T-helper 2 cell treated with Interferon-gamma antibody and Interleukin-4, amounts not matched to agents 100 ng/mL and 5 ng/mL, for 36 hours (primary cell): ENCODE measurements around the gene HERC2. TPM values are rescaled to one million over a fixed set of nuclear protein-coding genes. Genes with fewer than 3 reads are reported as not detected.
"Not testable (repeated sequence)": the region's sequence is repeated elsewhere in the genome, so short reads cannot be mapped to it uniquely, and the experiment has no call there.

Experiments
- intact Hi-C: fragments of 100-400 bp; cut with micrococcal nuclease; formaldehyde crosslinking; loops from one replicate; pipeline ENCODE4 v1.15.1; 2023
- total RNA-seq: library from RNA; stranded (reverse); gene quantifications from 2 replicates; pipeline ENCODE4 v1.2.3, GENCODE V29; 2022

HERC2 gene
- total RNA-seq, 1 donor from 2014 or later = 45.9 TPM

DNA sequence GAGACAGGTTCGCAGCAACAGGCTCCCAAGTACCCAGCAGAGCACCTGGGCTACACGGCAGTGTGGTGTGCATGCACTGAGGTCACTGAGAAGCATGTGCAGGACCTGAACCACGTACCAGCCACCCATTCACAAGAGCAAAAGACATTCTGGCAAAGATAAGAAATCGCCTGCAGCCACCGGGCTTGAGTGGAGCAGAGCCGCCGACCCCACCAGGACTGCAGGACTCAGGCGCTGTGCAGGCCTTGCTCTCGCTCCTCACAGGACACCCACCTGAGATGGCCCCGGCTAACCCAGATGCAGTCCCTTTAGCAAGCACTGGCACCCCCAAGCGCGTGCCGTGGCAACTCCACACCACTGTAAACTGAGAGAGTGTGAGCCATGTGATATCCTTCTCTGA lies 190.6 kb downstream of the HERC2 start:
- intact Hi-C loops = no loop called here

- intact Hi-C loops = no loop called here
Measured at GRCh38 chr15:28130651-28131050, 191.3 kb downstream of the HERC2 start.

DNA sequence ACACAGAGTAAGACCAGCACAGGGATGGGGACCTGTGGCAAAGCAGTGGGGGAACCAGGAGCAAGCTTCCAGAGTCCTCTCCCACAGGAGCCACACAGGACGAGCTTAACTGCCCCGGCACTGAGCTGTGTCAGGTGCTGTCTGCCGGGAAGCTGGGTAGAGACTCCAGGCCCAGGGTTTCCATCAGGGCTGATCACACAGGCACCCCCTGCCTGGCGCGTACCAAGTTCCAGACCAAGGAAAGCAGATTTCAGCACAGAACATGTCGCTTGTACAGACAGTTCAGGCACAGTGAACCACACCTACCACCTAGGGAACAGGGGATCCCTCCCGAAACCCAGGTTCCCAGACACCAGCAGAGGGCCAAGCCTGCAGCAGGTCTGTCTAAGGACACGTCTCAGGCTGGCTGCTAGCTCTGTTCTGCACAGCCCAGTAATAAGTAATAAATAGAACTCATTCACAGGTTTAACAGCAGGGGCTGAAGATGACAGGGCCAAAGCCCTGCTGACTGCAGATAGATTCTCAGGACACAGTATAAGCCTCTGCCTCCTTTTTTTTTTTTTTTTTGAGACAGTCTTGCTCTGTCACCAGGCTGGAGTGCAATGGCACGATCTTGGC lies 192.6 kb downstream of the HERC2 start:
- intact Hi-C loops = no loop called here

GRCh38 chr15:28128031-28128430 lies 193.9 kb downstream of the HERC2 start:
- intact Hi-C loops = no loop called here

DNA sequence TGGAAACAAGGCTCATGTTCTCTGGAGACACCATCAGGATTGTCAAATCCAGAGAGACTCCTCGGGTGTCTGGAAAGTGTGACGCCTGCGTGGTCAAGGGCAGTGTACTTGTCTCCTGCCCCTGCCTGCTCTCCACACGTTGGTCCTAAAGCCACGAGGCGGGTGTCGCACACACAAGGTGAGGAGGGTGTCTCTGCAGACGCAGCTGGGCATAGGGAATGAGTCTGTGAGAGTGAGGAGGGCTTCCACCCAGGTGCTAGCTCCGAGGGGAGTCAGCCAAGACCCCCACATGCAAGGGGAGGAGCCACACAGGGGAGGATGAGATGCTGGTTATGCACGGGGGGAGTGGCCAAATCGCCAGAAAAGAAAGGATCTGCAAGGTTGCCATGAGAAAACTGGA lies 194.9 kb downstream of the HERC2 start:
- intact Hi-C loops = no loop called here

DNA sequence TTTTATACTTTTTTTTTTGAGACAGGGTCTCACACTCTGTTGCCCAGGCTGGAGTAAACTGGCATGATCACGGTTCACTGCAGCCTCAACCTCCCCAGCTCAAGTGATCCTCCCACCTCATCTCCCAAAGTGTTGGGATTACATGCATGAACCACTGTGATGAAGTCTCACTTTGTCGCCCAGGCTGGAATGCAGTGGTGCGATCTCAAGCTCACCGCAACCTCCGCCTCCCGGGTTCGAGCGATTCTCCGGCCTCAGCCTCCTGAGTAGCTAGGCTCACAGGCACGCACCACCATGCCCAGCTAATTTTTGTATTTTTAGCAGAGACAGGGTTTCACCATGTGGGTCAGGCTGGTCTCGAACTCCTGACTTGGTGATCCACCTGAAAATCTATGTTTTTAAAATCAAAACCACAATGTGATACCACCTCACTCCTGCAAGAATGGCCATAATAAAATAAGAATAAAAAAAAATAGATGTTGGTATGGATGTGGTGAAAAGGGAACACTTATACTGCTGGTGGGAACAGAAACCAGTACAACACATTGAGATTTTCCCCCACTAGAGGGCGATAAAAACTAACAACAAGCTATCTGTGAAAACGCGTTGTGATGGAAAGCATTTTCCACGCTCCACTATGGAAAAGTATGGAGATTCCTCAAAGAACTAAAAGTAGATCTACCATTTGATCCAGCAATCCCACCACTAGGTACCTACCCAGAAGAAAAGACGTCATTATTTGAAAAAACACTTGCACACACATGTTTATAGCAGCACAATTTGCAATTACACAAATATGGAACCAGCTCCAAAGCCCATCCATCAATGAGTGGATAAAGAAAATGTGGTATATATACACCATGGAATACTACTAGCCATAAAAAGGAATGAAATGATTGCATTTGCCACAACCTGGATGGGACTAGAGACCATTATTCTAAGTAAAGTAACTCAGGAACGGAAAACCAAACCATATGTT lies 196.0 kb downstream of the HERC2 start:
- intact Hi-C loops = no loop called here

DNA sequence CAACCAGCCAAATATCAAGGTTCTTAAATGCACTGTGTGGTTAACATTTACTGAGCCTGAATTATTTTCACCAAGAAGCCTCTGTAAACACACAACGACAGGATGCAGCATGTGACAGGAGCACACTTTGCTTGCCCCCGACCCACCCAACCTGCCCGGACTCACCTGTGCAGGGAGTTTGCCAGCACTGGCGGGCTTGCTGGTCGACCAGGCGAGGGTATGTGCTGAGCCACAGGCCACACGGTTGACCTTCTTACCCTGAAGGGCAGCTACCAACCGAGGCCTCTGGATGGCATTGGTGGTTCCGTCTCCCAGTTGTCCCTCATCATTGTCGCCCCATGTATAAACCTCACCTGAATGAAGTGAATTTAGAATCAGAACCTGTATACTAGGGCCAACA lies 197.1 kb downstream of the HERC2 start:
- intact Hi-C loops = no loop called here

DNA sequence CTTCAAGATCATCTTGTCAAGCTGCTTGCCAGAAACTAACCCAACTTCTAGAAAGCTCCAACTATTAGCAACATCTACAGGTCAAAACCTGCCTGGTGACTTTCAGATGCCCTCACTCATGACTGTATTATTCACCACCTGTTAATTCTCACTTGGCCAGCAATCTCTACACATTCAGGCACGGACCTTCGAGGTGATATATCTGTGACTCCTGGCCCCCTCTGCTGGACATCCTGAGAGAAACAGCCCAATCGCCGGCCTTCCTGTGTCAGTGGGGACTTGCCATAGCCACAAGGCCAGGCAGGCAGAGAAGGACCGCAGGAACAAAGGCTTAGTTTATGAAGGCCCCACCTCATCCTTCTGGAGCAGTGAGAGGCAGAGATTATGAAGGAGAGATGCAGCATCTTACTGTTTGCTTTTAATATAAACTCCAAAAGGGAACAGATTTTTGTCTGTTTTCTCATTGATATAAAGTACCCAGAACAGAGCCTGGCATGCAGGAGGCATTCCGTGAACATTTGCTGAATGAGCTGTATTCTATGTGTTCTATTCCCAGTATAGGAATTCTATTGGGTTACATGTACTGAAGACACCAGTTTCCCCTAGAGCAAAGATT lies 198.5 kb downstream of the HERC2 start:
- intact Hi-C loops = loop anchor here (1.0 kb wide), 1 partner anchor 37 kb away; no protein-coding TSS in a partner anchor

DNA sequence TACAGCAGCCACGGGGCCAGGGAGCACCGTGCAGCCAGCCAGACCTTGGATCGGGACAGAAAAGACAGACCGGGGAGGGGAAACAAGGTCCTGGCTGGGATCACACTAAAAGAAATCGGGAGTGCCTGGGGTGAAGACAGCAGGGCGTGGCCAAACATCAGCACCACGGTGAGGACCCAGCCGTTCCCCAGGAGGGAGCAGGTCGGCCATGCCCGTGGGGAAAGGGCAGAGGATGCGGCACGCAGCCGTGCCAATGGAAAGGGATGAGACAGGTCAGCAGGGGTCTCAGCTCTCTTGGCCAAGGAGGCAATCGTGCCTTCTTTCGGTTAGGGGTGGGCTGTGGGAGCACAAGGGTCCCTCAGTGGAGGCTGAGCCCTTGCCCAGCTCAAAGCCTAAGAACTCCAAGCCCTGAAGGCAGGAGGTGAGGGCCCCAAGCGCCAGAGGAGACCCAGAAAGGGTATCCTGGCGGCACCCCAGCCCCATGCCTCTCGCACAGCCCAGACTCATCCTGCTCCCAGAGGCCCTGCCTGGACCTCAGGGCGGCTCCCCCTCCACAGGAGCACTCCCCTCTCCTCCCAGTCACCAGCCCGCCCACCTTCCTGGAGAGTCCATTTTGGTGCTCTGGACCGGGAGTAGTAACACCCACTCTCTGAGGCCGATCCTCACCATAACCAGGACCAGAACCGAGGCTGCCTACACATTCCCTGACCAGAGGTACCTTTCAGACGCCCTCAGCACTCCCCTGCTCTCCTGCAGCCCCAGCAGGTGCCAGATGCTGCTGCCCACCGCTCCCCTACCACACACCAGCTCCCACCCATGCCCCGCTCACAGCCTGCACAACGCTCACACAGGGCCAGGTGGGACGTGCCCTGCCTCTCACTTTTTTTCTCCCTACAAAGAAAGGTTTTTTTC lies 199.7 kb downstream of the HERC2 start:
- intact Hi-C loops = no loop called here

DNA sequence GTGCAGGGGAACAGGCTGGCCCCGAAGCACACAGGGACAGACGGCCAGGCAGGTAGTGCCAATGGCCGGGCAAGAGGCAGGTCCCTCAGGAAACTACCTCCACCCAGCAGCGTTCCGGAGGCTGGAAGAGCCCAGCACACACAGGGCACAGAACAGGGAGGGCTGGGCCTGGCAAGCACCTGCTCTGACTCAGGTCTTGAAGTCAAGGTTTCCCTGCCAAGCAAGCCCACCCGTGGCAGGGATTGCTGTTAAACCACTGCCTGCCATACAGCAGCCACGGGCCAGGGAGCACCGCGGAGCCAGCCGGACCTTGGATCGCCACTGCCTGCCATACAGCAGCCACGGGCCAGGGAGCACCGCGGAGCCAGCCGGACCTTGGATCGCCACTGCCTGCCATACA lies 200.4 kb downstream of the HERC2 start:
- intact Hi-C loops = not testable (repeated sequence)

GRCh38 chr15:28120359-28120640 lies 201.7 kb downstream of the HERC2 start:
- intact Hi-C loops = no loop called here

DNA sequence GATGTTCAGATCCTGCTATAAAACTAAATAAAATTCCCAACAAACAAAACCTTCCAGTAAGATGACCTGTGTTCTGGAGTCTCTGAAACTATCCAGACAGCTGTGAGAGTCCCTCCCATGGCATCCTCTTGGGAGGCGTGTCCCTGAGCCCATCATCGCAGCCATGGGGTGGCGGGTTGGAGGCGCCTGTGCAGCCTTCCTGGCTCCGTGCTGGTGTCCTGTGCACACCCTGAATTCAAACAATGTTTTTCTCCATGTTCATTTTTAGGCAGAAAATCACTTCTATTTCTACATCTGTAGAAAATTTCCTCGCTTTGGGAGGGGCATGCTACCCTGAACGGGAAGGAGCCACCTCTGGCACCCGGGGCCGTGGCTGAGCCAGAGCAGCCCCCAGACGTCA lies 203.4 kb downstream of the HERC2 start:
- intact Hi-C loops = no loop called here

GRCh38 chr15:28118083-28118482 lies 203.9 kb downstream of the HERC2 start:
- intact Hi-C loops = no loop called here

DNA sequence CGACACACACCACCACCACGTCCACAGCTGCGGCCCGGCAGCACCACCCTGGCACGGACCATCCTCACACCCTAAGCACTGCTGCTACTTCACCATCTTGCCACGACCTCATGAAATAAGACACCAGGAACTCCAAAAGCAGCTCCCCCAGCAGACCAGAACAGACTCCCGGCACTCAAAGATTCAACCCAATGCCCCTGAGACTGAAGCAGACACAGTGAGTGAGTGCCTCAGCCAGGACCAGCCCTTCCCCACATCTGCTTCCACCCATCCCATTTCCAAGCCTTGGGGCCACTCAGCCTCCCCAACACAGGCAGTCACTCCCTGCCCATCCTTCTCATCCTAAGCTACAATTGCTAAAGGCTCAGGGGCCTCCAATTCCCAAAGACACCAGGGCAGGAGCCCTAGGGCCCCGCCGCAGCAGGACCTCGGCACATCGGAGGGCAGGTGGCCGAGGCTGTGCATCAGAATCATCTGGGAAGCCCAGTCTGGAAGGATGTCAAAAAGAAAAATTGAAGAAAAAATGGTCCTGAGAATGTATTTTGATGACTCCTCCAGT lies 204.5 kb downstream of the HERC2 start:
- intact Hi-C loops = no loop called here

DNA sequence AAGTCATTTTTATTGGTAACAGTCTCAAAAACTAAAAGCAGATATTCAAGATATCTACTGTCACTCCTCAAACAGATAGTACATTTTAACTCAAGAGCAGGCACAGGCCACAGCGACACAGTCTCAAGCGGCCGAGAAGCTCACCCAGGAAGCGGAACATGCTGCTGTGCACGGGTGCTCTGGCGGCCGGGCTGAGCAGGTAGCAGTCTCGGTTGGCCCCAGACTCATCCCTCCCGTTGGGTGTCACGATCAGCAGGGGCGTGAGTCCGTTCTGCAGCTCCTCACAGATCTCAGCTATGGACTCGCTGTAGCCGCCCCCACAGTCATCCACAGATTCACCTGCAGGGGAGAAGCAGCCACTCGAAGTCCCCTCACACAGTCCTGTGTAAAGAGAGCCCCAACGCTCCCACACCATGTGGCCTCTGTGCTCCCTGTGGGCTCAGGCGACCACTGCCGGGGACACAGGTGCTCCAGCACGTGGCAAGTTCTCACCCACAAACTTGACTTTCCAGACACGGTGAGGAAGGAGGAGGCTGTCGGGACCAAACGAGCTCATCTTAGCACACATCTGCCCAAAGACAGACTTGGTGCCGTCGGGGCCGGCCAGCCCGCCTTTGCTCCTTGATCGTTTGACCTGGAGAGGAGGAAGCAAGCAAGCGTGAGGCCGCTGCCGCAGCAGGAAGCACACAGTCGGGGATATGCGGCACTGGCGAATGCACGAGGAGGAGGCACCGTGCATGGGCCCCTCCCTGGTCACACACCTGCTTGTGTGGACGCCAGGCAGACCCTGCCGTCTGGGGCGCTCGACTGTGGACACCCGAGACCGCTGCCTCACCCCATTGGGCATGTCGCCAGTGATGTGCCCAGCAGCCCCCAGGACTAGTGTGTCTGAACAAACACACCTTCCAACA lies 205.2 kb downstream of the HERC2 start:
- intact Hi-C loops = no loop called here

GRCh38 chr15:28115871-28116270 lies 206.1 kb downstream of the HERC2 start:
- intact Hi-C loops = no loop called here

DNA sequence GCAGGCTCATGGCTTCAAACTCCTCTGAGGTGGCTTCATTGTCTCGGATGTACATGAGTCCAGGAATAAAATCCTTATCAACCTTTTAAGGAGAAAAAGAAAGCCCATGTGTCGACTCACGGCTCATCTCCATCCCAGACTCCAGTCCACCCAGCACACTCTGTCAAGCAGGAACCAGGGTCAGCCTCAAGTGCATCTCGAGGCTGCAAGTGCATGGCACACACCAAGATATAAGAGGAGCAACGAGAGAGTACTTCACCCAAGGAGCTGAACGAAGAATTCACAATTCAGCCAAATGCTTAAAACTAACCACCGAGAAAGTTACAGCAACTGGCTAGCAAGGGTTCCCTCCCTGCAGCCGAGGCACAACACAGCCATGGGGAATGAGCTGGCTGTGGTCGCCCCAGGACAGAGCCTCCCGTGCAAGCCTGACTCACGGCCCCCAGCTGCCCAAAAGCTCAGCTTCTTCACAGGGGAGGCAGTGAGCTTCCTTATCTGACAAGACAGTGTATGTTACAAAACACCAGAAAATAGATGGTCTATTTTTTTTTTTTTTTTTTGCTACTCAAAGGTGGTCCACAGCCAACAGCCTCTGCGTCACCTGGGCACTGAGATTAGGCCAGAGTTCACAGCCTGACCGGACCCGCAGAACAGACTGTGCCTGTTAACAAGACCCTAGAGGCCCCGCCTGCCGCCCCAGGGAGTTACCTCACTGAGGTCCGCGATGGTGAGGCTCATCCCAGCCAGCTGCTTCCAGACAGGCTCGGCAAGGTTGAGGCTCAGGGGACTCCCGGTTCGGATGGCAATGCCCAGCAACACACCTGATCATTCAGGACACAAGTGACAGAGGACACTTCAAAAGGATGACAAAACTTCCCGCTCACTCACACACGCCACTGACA lies 207.0 kb downstream of the HERC2 start:
- intact Hi-C loops = no loop called here

DNA sequence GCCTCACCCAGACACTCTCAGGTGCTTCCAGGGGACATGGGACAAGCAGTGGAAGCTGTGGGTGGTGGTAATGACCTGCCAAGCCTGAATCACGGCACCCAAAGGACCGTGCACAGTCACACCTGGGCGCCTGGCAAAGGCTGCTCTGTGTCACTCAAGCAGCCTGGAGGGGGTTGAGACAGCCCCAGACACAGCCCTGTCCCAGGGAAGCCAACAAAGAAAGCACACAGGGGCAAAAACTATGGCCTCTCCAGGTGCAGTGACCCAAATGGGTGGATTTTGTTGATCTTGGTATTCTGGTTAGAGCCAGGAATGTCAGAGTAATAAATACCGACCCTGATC lies 207.9 kb downstream of the HERC2 start:
- intact Hi-C loops = no loop called here
